ENCODE measurements around the gene LTA.

Gene LTA

GRCh38 chr6:31541658-31542521 lies 30.2 kb upstream of the LTA start, which contains the start of gene DDX39B (continued):
- TF ChIP-seq ZNF639 (tag by site-specific recombination; IDR thresholded peaks at IDR 0.05) = peak; percentile 85
- no peak for TF ChIP-seq ZNF707 (tag by site-specific recombination; IDR thresholded peaks at IDR 0.05)
- TF ChIP-seq HOXD13 (CRISPR knock-in tag; IDR thresholded peaks at IDR 0.05; ENCODE audit: borderline replicate concordance) = no peak
- peak; percentile 98 for TF ChIP-seq ELK4 (IDR thresholded peaks at IDR 0.05; ENCODE audit: borderline replicate concordance, low read depth, low read length)
- TF ChIP-seq HIC1 (tag by site-specific recombination; IDR thresholded peaks at IDR 0.05) = no peak
- no peak for TF ChIP-seq KLF1 (tag by site-specific recombination; IDR thresholded peaks at IDR 0.05)
- TF ChIP-seq ZNF645 (tag by site-specific recombination; IDR thresholded peaks at IDR 0.05) = no peak
- peak; percentile 21; the same call in 1 of the 2 replicates for TF ChIP-seq REPIN1 (tag by site-specific recombination; IDR thresholded peaks at IDR 0.05; ENCODE audit: low read depth)
- TF ChIP-seq ZBTB26 (tag by site-specific recombination; optimal IDR thresholded peaks at IDR 0.05) = peak; percentile 74
- TF ChIP-seq ZNF768 (tag by site-specific recombination; IDR thresholded peaks at IDR 0.05) = no peak
- peak; percentile 76 for TF ChIP-seq ZBTB21 (tag by site-specific recombination; IDR thresholded peaks at IDR 0.05)
- 0 out of 2 replicates have a peak, but pooled peaks have one; percentile 1 for TF ChIP-seq ZNF221 (tag by site-specific recombination; IDR thresholded peaks at IDR 0.05; ENCODE audit: borderline replicate concordance)
- TF ChIP-seq INSM2 (tag by site-specific recombination; IDR thresholded peaks at IDR 0.05) = peak; percentile 57; the same call in 1 of the 2 replicates
- TF ChIP-seq TSHZ1 (tag by site-specific recombination; IDR thresholded peaks at IDR 0.05; ENCODE audit: borderline replicate concordance) = no peak
- peak; percentile 79 for TF ChIP-seq ZIC2 (tag by site-specific recombination; IDR thresholded peaks at IDR 0.05)
- peak; percentile 73 for TF ChIP-seq ZNF660 (tag by site-specific recombination; IDR thresholded peaks at IDR 0.05)
- TF ChIP-seq ZNF530 (tag by site-specific recombination; IDR thresholded peaks at IDR 0.05; ENCODE audit: low read depth) = no peak
- no peak for TF ChIP-seq ZNF549 (tag by site-specific recombination; IDR thresholded peaks at IDR 0.05)
- peak; percentile 81 for TF ChIP-seq ZNF629 (tag by site-specific recombination; IDR thresholded peaks at IDR 0.05)
- no peak for TF ChIP-seq EGR2 (tag by site-specific recombination; IDR thresholded peaks at IDR 0.05; ENCODE audit: low read depth)
- TF ChIP-seq ZNF449 (tag by site-specific recombination; IDR thresholded peaks at IDR 0.05) = 0 out of 2 replicates have a peak, but pooled peaks have one; percentile 28
- TF ChIP-seq ZNF433 (tag by site-specific recombination; IDR thresholded peaks at IDR 0.05; ENCODE audit: low read depth) = no peak
